ENCODE measurements around the gene RNF41. TPM values are rescaled to one million over a fixed set of nuclear protein-coding genes. Genes with fewer than 3 reads are reported as not detected.
A peak's percentile ranks its signal among the peaks of the same experiment; 100 is the strongest.

Gene RNF41
- total RNA-seq, 2 donors from 2014 or later = 66.6 to 76.5 TPM

DNA sequence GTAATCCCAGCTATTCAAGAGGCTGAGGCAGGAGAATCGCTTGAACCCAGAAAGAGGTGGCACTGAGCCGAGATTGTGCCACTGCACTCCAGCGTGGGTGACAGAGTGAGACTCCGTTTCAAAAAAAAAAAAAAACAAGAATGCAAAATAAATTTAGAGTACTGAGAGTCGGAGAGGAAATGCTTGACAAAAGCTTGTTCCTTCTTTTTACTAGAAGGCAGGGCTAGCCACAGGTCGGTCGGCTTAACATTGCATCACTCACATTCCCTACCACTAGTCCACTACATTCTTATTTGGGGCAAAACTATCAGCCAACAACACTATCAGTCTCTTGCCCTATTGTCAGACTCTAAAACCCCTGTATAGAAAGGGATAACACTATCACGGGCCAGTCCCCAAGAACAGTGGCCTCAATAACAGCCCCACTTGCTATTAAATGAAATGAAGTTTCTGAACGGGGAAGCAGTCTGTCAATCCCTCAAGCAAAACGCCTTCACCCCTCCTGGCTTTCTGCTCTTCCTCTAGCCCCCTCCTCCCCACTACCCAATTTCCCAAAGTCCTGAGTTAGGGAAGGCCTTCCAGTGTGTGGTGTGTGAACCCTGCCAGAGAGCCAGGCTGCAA is 1.0 kb downstream of the RNF41 start:
- peak overlapping the region; percentile 86 for H3K4me3 ChIP-seq
- H3K4me1 ChIP-seq (ENCODE audit: control insufficient read depth in 1 of 2, low read depth in 2 of 2) = peaks cover 24 to 48% of the 10 kb centered on the region in 2 donors
- ATAC-seq (ENCODE audit: insufficient number of reproducible peaks, low FRiP score, low read depth) (no peak), DNase-seq (ENCODE audit: low spot score) (no peak)
- peaks cover 11% of the 10 kb centered on the region for H3K36me3 ChIP-seq
- TF ChIP-seq, protein P1, sequence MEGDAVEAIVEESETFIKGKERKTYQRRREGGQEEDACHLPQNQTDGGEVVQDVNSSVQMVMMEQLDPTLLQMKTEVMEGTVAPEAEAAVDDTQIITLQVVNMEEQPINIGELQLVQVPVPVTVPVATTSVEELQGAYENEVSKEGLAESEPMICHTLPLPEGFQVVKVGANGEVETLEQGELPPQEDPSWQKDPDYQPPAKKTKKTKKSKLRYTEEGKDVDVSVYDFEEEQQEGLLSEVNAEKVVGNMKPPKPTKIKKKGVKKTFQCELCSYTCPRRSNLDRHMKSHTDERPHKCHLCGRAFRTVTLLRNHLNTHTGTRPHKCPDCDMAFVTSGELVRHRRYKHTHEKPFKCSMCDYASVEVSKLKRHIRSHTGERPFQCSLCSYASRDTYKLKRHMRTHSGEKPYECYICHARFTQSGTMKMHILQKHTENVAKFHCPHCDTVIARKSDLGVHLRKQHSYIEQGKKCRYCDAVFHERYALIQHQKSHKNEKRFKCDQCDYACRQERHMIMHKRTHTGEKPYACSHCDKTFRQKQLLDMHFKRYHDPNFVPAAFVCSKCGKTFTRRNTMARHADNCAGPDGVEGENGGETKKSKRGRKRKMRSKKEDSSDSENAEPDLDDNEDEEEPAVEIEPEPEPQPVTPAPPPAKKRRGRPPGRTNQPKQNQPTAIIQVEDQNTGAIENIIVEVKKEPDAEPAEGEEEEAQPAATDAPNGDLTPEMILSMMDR (IDR thresholded peaks at IDR 0.05) = no peak
- no peaks in the 10 kb centered on the region for H3K27me3 ChIP-seq (replicated peaks; ENCODE audit: insufficient read depth)
- no peaks in the 10 kb centered on the region for H3K9me3 ChIP-seq
- H3K27ac ChIP-seq = peak overlapping the region; percentile 96 to 99

DNA sequence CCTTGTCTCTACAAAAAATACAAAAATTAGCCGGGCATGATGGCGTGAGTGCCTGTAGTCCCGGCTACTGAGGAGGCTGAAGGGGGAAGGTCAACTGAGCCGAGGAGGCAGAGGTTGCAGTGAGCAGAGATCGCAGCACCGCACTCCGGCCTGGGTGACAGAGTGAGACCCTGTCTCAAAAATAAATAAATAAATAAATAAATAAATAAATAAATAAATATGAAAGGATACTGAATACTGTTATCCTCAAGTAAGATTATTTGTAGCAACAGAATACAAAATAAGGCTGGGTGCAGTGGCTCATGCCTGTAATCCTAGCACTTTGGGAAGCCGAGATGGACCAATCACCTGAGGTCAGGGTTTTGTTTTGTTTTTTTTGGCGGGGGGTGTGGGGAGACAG is 1.9 kb downstream of the RNF41 start:
- peak overlapping the region; percentile 86 for H3K4me3 ChIP-seq
- H3K9me3 ChIP-seq = no peaks in the 10 kb centered on the region
- no peak for DNase-seq (ENCODE audit: low spot score)
- no peaks in the 10 kb centered on the region for H3K27me3 ChIP-seq (replicated peaks; ENCODE audit: insufficient read depth)
- no peak for ATAC-seq (ENCODE audit: insufficient number of reproducible peaks, low FRiP score, low read depth)
- TF ChIP-seq, protein P1 (IDR thresholded peaks at IDR 0.05) = no peak
- peak overlapping the region; percentile 96 to 99 for H3K27ac ChIP-seq
- H3K4me1 ChIP-seq (ENCODE audit: control insufficient read depth in 1 of 2, low read depth in 2 of 2) = peaks cover 24 to 41% of the 10 kb centered on the region in 2 donors
- peaks cover 20% of the 10 kb centered on the region for H3K36me3 ChIP-seq

- TF ChIP-seq, protein P1 (IDR thresholded peaks at IDR 0.05) = no peak
- Histone ChIP-seq H3K4me3 (no peak overlapping the region), H3K36me3 (peaks cover 53% of the 10 kb centered on the region), H3K27ac (no peak overlapping the region), H3K27me3 (replicated peaks; ENCODE audit: insufficient read depth) (no peaks in the 10 kb centered on the region), H3K9me3 (no peaks in the 10 kb centered on the region), H3K4me1 (ENCODE audit: control insufficient read depth in 1 of 2, low read depth in 2 of 2) (peaks cover 10 to 20% of the 10 kb centered on the region in 2 donors)
- DNase-seq (ENCODE audit: low spot score) (no peak), ATAC-seq (ENCODE audit: insufficient number of reproducible peaks, low FRiP score, low read depth) (no peak)
Observed at GRCh38 chr12:56216461-56216860, 5.3 kb downstream of the RNF41 start.

- Histone ChIP-seq H3K36me3 (peaks cover 76% of the 10 kb centered on the region), H3K4me1 (ENCODE audit: control insufficient read depth in 1 of 2, low read depth in 2 of 2) (peaks cover 0 to 5% of the 10 kb centered on the region in 2 donors), H3K27ac (no peak overlapping the region), H3K4me3 (no peak overlapping the region), H3K27me3 (replicated peaks; ENCODE audit: insufficient read depth) (no peaks in the 10 kb centered on the region), H3K9me3 (no peaks in the 10 kb centered on the region)
- TF ChIP-seq, protein P1 (IDR thresholded peaks at IDR 0.05) = no peak
- ATAC-seq (ENCODE audit: insufficient number of reproducible peaks, low FRiP score, low read depth) (no peak), DNase-seq (ENCODE audit: low spot score) (no peak)
Observed at GRCh38 chr12:56213878-56214277, 7.8 kb downstream of the RNF41 start.

DNA sequence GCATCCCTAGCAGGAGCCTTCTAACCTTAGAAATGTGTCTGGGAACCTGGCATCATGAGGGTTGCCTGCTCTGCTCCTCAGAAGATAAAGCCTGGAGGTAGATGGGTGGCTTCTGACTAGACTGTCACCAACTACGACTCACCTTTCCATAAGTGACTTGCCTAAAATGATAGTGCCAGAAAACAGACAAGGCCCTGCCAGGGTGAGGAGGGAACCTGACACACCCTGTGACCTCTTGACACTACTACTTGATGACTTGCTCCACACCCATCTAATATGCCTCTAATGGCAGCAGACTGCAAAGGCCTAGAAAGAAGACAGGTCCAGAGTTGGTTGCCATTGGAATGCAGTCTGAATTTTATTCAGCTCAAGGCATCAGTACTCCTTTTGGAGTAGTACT is 9.4 kb downstream of the RNF41 start:
- no peak for ATAC-seq (ENCODE audit: insufficient number of reproducible peaks, low FRiP score, low read depth)
- Histone ChIP-seq H3K4me3 (no peak overlapping the region), H3K27ac (no peak overlapping the region), H3K27me3 (replicated peaks; ENCODE audit: insufficient read depth) (no peaks in the 10 kb centered on the region), H3K9me3 (no peaks in the 10 kb centered on the region), H3K36me3 (peaks cover 89% of the 10 kb centered on the region), H3K4me1 (ENCODE audit: control insufficient read depth in 1 of 2, low read depth in 2 of 2) (peaks cover 0 to under 1% of the 10 kb centered on the region in 2 donors)
- TF ChIP-seq, protein P1 (IDR thresholded peaks at IDR 0.05) = no peak
- DNase-seq (ENCODE audit: low spot score) = no peak
